ENCODE data around the gene MTHFS.

MTHFS gene

GRCh38 chr15:79853492-79854328 lies 43.1 kb downstream of the MTHFS start:
- H3K27me3 ChIP-seq (ENCODE audit: insufficient read depth, low read depth), result no peaks in the 10 kb centered on the region
- no peaks in the 10 kb centered on the region for H3K79me2 ChIP-seq (ENCODE audit: insufficient read depth, low read depth)
- no peak overlapping the region for H2AFZ ChIP-seq (ENCODE audit: low read depth)
- H4K20me1 ChIP-seq (ENCODE audit: insufficient read depth), result no peaks in the 10 kb centered on the region
- TF ChIP-seq CTCF (conservative IDR thresholded peaks at IDR 0.05; ENCODE audit: low read depth, low read length), result peak; percentile 94
- H3K4me1 ChIP-seq (ENCODE audit: low read depth, poor library complexity, severe bottlenecking), result peaks cover 3% of the 10 kb centered on the region
- no peak overlapping the region for H3K9ac ChIP-seq
- H3K36me3 ChIP-seq (ENCODE audit: insufficient read depth), result no peaks in the 10 kb centered on the region
- H3K4me3 ChIP-seq (IDR thresholded peaks at IDR 0.05; ENCODE audit: insufficient read depth, low read depth, low read length), result no peak overlapping the region
- H3K4me2 ChIP-seq, result no peak overlapping the region
- no peak overlapping the region for H3K27ac ChIP-seq

GRCh38 chr15:79849789-79850188 lies 47.0 kb downstream of the MTHFS start:
- H3K27ac ChIP-seq, result no peak overlapping the region
- no peaks in the 10 kb centered on the region for H3K36me3 ChIP-seq (ENCODE audit: insufficient read depth)
- peak; percentile 65 for TF ChIP-seq CTCF (conservative IDR thresholded peaks at IDR 0.05; ENCODE audit: low read depth, low read length)

GRCh38 chr15:79846539-79846938 lies 50.3 kb downstream of the MTHFS start:
- no peak for TF ChIP-seq CTCF (conservative IDR thresholded peaks at IDR 0.05; ENCODE audit: low read depth, low read length)
- no peaks in the 10 kb centered on the region for H4K20me1 ChIP-seq (ENCODE audit: insufficient read depth)
- H3K4me2 ChIP-seq, result no peak overlapping the region
- no peak overlapping the region for H2AFZ ChIP-seq (ENCODE audit: low read depth)
- H3K4me1 ChIP-seq (ENCODE audit: low read depth, poor library complexity, severe bottlenecking), result no peaks in the 10 kb centered on the region
- no peak overlapping the region for H3K4me3 ChIP-seq (IDR thresholded peaks at IDR 0.05; ENCODE audit: insufficient read depth, low read depth, low read length)
- H3K9ac ChIP-seq, result no peak overlapping the region
- H3K79me2 ChIP-seq (ENCODE audit: insufficient read depth, low read depth), result no peaks in the 10 kb centered on the region
- no peak overlapping the region for H3K27ac ChIP-seq
- H3K36me3 ChIP-seq (ENCODE audit: insufficient read depth), result no peaks in the 10 kb centered on the region
- H3K27me3 ChIP-seq (ENCODE audit: insufficient read depth, low read depth), result no peaks in the 10 kb centered on the region

More at GRCh38 chr15:79849789-79850188, 47.0 kb downstream of the MTHFS start:
- Histone ChIP-seq H3K27me3 (ENCODE audit: insufficient read depth, low read depth) (no peaks in the 10 kb centered on the region), H4K20me1 (ENCODE audit: insufficient read depth) (no peaks in the 10 kb centered on the region), H3K4me2 (no peak overlapping the region), H3K79me2 (ENCODE audit: insufficient read depth, low read depth) (no peaks in the 10 kb centered on the region), H3K4me3 (IDR thresholded peaks at IDR 0.05; ENCODE audit: insufficient read depth, low read depth, low read length) (no peak overlapping the region), H2AFZ (ENCODE audit: low read depth) (no peak overlapping the region), H3K9ac (no peak overlapping the region), H3K4me1 (ENCODE audit: low read depth, poor library complexity, severe bottlenecking) (peaks cover 3% of the 10 kb centered on the region)

- H4K20me1 ChIP-seq (ENCODE audit: insufficient read depth), result no peaks in the 10 kb centered on the region
- no peak overlapping the region for H3K27ac ChIP-seq
- H3K79me2 ChIP-seq (ENCODE audit: insufficient read depth, low read depth), result no peaks in the 10 kb centered on the region
- H3K4me3 ChIP-seq (IDR thresholded peaks at IDR 0.05; ENCODE audit: insufficient read depth, low read depth, low read length), result no peak overlapping the region
- no peaks in the 10 kb centered on the region for H3K36me3 ChIP-seq (ENCODE audit: insufficient read depth)
- H3K4me1 ChIP-seq (ENCODE audit: low read depth, poor library complexity, severe bottlenecking), result no peaks in the 10 kb centered on the region
- no peak overlapping the region for H3K4me2 ChIP-seq
- H2AFZ ChIP-seq (ENCODE audit: low read depth), result no peak overlapping the region
- TF ChIP-seq CTCF (conservative IDR thresholded peaks at IDR 0.05; ENCODE audit: low read depth, low read length), result no peak
- H3K27me3 ChIP-seq (ENCODE audit: insufficient read depth, low read depth), result no peaks in the 10 kb centered on the region
- no peak overlapping the region for H3K9ac ChIP-seq
Measured at GRCh38 chr15:79844221-79844620, 52.6 kb downstream of the MTHFS start.
